ENCODE results near the gene RASAL2.
"Not testable (repeated sequence)": the region's sequence is repeated elsewhere in the genome, so short reads cannot be mapped to it uniquely, and the experiment has no call there.

The RASAL2 gene

DNA sequence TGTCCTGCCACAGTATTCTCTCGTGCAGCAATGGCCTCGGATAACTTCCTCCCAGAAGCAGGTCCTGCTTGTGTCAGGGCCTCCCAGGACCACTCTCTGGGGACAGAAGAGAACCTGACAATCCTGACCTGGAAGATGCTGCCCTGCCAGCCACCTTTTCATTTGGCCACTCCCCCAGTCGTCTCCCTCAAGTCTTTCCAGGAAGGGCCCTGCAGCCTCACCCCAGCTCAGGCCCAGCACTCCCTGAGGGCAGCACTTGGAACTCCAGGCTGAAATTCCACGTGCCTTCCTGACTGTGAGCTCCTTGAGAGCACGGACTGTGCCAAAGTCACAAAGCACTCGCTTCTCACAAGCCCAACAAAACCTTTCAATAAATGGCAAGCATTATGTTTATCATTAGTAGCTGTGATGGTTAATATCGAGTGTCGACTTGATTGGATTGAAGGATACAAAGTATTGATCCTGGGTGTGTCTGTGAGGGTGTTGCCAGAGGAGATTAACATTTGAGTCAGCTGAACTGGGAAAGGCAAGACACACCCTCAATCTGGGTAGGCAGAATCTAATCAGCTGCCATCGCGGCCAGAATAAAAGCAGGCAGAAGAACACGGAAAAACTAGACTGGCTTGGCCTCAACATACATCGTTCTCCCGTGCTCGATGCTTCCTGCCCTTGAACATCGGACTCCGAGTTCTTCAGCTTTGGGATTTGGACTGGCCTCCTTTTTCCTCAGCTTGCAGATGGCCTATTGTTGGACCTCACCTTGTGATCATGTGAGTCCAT, 405.2 kb downstream of the RASAL2 start:
- DNase-seq: no peak

DNA sequence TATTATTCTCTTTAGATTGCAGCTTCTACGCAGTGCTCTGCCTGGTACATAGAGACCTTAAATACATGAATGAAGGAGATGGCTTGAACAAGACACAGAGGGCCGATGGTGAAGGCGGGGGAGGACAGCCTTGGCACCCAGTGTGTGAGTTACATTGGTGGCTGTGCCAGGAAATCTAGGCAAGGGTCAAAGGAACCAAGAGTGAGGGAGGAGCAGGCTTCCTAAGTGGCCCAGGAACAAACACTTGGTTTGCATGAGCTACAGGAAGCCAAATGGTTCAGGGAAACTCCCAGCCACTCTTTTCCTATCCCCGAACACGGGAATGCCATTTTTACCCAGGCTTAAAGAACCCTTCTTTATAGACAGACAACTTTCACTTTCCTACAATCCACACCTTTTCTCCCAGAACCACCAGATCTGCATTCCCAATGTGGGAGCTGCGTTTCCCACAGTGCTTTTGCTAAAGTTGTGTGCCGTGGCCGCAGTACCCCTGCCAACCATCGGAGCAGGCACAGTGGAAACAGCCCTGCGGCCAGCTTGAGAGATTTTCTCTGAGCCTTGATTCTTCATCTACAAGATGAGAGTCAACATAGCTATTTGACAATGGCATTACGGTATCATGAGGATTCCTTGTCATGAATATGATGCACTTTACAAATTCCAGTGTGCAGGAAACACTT, 406.3 kb downstream of the RASAL2 start:
- DNase-seq: no peak

DNA sequence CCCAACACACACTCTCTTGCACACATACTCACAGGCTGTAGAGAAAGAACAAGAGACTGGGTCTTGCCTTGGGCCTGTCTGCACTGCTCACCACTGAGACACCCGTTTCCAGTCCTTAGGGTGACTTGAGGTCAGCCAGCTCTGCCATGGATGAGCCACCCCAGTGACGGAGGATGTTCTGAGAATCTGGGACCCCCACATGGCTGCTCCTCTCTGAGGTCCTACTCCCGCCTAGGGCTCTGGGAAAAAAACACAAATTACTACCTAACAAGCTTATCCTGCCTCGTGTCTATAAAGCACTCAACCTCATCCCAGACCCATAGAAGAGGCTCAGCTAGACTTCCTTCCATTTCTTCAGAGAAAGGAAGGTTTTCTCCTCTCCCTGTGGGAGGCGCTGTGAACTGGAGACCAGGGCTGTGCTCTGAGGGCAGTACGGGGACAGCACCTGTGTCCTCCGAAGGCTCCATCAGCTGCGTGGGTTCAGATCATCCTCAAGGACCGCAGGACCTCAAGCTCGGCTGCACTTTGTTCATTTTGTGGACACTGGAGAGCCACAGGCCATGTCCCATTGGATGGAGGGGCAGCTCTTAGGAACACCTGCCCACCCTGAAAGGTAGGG, 407.1 kb downstream of the RASAL2 start:
- no peak for DNase-seq

DNA sequence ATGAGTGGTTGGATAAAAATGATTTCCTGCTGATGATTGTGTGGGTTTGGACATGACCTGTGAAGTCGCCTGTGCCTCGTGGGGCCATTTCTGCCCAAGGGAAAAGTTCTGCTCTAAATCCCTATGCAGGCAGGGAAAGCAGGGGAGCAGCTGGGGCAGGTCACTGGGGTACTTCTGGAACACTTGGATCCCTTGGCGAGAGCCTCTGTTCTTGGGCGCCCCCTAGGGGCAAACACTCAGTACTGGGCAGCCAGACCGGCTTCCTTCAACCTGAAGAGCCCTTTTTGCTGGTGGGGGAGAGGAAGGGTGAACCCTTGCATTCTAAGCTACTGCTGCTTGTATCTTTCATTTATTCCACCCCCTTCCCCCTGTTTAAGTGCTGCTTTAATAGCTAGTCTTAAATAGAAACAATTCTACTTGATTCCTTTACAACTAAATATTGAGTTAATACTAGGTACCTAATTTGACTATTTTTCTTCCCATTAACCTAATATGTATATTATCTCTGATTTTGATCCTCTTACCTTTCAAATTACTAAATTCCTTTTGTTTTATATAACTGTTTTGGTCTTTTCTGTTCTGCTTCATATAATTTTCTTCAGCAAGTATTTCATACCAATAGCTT, 407.9 kb downstream of the RASAL2 start:
- peak; percentile 72 for DNase-seq

DNA sequence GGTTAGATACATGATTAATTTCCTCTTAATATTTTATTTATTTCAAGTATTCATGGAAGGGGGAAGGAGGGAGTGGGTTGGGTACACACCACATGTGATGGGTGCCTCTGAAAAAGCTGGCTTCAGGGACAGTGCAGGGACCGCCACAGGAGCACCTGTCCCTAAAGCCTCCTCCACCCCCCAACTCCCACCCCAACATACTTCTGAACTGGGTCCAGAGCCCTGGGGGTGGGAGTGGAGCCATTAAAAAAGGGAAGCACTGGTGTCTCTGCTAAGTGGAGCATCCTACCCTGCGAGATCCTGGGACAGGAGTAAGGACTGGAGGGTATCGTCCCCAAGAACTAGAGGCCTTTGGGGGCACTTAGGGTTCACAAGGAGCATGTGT, 408.4 kb downstream of the RASAL2 start:
- no peak for DNase-seq

DNA sequence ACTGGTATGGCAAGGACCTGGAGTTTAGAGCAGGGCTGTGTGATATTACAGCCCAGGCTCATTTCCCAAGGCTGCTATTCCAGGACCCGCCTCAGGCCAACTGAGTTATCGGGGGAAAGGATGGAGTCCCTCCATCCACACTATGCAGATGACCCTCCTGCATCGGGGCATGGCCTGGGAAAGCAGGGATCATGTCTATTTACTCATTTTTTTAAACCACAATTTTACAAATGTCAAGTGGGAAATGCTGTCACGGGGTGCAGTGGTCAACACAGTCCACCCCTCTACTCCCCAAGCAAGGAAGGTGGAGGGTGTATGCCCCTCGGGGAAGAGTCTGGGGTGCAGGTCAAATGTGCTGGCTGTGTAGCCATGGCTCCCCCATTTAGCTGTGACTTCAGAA, 409.0 kb downstream of the RASAL2 start:
- no peak for DNase-seq

DNA sequence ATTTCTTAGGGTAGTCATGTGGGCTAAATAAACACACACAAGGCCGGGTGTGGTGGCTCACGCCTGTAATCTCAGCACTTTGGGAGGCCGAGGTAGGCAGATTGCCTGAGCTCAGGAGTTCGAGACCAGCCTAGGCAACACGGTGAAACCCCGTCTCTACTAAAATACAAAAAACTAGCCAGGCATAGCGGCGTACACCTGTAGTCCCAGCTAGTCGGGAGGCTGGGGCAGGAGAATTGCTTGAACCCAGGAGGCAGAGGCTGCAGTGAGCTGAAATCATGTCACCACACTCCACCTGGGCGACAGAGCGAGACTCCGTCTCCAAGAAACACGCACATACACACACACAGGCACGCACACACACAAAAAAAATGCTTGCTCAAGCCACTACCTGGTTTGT, 409.4 kb downstream of the RASAL2 start:
- DNase-seq: not testable (repeated sequence)

DNA sequence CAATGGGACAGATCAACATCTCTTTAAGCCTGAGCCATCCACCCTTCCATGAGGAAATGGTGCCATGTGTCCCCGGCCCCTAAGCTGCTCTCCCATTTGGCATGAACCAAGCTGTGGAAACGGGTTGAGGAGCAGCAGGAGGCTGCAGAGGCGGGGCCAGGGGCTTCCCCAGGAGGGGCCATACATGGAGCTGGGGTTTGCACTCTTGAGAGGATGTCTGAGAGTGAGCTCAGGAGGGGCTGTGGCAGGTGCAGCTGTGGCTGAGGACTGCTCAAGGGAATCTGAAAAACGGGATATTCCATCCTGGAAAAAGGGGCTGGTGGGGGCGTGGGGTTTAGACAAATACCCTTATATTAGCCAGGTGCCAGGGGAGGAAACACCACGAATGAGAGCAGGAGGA, 409.9 kb downstream of the RASAL2 start:
- no peak for DNase-seq

DNA sequence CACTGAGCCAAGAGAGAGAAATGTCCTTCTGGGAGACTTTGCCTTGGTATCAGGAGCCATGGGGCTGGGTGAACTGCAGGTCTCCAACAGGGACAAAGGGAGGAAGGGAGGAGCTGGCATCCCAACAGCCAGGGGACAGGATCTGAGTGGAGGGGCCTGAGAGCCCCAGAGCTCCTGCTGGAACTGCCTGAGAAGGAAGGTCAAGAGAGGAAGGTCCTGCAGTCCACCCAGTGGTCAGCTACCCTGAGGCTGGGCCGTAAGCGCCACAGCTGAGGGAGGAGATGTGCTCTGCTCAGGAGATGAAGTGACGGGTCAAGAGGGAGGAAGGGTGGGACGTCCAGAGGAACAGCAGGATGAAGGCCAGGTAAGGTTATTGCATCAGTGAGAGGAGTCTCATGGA, 410.4 kb downstream of the RASAL2 start:
- no peak for DNase-seq

DNA sequence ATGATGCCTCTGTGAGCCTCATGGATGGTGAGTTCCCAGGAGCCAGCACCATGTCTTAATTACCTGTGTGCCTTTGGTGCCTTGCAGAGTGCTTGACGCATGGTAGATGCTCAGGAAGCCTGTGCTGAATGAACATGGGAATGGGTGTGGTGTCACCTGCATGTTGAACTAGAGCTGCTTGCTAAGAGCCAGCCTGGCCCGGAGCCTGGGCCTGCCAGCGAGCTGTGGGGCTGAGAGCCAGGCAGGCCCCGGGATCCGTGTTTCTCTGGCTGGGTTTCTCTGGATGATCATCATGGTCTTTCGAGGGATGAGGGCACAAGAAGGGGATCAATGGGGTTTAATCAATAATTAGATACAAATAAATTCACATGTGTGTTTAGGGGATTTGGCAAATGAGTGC, 412.3 kb downstream of the RASAL2 start:
- no peak for DNase-seq

DNA sequence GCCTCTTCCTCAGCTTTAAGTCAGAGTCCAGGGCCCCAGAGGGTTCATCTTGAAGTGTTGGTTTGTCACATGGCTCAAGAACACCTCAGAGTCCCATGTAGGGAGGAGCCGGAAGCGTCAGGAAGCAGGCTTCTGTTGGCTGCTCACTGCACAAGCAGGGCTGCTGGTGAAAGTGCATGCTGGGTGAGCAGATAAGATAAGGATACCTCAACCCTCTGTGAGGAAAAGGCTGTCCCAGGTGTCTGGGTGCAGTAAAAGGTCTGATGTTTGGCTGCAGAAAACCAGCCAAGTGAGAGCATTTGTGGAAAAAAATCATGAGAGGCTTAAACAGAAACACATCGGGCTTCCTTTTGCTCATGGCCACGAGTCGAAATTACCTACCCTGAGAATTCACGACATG, 412.8 kb downstream of the RASAL2 start:
- DNase-seq: no peak

DNA sequence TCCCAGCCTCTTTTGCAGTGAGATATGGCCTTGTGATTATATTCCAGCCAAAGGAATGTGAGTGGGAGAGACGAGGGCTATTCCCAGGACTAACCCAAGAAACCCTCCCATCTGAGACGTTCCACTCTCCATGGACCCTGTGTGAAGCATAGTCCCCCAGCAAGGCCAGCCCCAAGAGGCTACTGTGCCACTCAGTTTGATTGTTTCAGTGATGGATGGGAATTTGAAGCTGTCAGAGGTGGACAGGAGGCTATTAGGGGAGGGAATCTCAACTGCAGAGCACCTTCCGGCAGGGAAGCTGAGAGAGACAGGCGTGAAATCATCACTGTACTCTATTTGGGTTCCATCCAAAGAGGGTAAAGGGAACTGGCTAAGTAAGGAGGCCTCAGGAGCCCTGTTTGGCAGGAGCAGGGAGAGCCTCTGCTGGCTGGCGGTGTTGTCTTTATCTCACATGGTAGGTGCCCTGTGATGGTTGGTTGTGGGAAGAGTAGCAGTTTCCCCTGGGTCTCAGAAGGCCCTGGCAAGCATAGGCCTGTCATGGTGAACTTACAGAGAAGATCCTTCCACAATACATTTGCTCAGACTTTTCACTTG, 415.6 kb downstream of the RASAL2 start:
- DNase-seq: no peak

DNA sequence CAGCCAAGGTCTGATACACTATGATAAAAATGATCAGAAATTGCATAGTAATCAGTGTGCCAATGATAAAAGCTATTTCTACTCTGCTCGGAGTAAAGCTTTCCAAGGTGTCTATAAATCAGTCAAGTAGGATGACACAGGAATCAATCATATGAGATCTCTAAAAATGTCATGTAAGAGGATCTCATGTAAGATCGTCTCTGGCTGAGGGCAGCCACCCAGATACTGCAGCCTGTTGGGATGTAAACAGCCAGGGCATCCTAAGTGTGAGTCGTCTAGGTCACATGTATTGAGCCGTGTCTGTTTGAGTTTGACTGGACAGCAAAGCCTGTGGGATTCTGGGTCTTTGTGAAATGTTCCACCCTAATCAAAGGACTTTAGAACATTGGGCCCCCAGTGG, 416.3 kb downstream of the RASAL2 start:
- DNase-seq: no peak

DNA sequence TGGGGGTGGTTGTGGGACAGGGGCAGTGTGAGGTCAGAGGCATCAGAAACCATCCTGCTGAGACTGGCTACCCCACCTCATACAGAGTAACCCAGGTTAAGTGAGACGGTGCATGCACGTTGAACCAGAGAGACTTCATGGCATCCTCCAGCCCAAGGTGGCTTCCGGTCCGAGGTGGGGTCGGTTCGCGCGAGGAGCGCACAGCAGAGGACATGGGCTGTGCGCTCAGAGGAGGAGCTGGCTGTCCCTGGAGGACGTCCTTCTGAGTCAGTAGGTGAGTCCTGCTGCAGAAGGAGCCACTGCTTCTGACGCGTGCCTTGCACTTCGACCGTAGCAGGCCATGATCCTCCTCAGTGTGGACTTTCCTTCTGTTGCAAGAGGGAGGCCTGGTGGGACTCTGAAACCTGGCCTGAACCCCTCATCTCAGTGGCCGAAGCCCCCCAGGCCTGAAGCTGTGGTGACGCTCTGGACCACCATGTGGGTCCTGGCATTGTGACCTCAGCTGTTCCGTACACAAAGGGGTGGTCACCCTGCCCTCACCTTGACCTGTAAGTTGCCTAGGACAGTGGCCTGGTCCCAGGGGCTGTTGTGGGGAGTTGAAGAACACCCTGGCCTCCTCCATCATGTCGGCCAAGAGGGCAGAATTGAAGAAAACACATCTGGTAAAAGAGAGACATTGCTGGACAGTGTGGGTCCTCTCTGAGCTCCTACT, 418.8 kb downstream of the RASAL2 start, which contains the start of gene TEX35:
TSS of gene TEX35 (plus strand) at position 544 of the 712 bp plus-strand sequence. CDS start at position 624, 80 bp downstream.
- DNase-seq: no peak

DNA sequence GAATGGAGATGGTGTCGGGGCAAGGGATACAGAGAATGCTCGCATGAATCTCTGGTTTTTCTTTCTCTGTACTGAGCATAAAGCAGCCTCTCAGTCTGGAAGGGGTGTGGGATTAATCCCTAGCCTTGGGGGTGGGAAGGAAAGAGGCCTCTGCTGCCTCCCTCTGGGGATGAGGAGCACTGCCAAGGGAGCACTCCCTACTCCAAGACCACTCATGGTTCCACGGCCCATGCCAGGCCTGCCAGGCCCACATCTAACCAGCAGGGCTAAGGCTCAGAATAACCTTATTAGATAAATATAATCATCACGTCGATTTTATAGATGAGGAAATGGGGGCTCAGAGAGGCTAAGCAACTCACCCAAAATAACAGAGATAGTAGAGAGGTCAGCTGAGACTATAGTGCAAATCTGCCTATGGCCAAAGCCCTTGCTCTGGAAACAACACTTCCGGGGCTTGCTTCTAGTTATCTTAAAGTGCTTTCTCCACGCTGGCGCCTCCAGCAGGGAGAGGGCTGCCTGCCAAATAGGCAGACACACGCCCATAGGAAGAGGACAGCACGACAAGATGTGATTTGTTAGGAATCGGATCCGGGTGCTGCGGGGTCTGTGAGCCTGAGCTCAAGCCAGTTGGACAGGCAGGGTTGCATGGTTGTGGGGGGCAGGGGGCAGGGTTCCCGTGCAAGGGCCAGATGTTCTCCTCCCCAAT, 419.5 kb downstream of the RASAL2 start:
- no peak for DNase-seq

DNA sequence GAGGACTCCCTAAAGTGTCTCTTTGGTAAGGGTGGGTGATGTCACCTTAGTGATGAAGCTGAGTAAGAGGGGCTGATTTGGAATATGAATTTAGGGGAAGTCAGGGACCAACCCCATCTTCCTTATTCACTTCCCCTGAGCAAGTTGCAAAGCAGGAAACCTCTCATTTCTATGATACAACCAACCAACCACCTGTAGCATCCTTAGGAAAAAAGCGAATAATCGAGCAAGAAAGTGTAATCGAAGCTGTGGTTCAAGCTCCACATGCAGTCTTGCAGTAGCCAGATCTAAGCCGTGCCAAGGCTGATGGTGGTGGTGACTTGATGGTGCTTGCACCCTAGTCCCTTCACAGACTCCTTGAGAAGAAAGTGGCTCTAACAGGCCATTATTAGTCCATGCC, 422.2 kb downstream of the RASAL2 start:
- DNase-seq: no peak

DNA sequence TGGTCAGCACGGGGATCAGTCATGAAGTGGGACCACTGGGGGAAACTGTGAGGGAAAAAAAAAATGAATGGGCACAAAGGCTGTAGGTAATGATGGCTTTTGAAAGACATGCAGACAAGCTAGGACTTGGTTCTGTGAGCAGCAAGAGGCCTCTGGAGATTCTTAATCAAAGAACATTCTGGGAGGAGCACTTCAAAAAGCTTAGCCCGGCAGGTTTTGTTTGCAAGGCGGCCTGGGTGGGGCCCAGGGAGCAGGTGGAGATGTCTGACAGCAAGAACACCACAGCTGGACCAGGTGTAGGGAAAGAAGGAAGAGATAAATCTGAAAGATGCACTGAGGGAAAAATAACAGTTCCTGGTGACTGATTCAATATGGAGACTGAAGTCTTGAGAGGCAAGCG, 425.0 kb downstream of the RASAL2 start:
- no peak for DNase-seq

DNA sequence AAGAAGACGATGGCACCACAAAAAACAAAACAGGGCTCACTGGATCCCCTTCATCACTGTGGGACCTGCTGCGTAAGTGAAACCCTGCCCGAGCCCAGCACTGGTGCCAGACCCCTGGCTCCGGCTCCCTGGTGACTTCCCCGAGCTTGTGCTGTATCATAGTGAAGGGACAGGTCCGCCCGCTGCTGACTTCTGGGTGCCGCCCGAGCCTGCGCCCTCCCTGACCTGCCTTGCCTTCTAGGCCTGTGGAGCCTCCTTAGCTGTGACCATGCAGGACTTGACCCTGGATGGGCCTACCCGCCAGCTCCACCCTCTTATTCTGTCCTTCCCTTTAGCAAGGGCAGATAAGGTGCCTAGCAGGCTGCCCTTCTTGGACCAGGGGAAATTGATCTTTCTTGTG, 426.9 kb downstream of the RASAL2 start:
- DNase-seq: no peak

DNA sequence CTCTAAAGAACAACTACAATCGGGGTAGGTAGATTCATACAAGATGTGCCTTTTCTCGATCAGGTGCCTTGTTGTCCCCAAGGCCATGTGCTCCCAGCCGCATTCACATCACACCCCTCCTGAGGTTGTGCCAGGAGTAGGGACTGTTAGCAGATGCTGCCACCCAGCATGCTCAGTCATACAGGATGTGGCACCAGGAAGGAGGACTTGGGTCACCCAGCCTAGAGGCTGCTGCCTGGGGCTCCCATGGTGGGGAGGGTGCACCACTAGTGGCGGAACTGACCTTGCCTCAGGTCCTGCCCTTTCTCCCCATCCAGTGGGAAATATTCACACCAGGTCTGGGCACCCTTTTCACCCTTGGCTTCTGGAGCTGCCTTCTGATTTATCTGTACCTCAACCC, 427.3 kb downstream of the RASAL2 start:
- DNase-seq: no peak

DNA sequence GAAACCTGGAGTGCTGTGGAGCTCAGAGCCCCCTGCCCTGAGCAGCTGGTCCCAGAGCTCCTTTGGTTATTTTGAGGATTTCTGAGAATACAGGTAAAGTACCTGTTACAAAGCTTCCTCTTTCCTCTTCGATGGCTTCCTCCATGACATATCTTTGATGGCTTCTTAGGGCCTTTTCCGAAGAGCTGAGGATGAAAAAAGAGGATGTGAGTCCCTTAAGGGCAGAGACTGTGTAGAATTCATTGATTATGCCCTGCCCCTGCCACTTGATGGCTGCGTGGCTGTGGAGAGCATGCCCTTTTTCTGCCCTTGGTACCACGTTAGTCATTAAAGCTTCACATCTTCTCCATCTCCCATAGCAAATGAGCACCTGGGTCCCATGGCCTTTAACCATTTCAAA, 433.2 kb downstream of the RASAL2 start:
- DNase-seq: no peak

DNA sequence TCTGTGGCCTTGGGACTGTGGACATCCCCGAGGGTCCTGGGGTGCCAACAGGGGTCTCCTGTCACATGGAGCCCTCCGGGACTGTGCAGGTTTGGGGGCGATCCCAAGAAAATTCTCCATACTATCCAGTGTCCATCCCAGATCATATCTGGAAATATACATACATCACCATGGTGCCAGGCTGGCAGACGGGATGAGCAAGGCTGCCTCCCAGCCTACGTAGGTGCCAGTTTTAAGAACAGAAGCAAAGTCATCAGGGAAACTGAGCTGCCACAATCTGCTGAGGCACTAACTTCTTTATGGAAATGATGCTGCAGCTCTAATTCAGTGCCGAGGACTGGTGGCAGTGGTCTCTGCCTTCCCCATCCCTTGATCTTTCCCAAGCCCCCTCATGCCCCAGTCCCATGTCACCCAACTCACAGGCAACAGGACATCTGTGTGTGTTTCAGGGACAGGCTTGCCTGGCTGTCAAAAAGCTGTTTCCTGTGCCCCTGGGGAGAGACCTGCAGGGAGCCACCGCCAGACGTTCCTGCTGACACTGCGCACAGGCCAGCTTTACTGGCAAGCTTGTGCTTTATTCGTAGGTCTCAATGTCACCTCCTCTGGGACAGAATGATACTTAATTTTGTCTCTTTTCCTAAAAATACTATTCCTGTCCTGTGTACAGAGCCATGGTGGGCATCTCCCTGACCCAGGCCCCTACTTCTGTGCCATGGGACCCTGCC, 434.5 kb downstream of the RASAL2 start:
- DNase-seq: no peak

Measured in activated CD4-positive, alpha-beta T cell treated with anti-CD3 and anti-CD28 coated beads, Interleukin-10, Interleukin-2, amounts not matched to agents 100 ng/mL and 50 ng/mL, durations not matched to agents 16 hours and 8 hours (primary cell).